ENCODE measurements around the gene CHCHD6. TPM values are rescaled to one million over a fixed set of nuclear protein-coding genes. Genes with fewer than 3 reads are reported as not detected.
A peak's percentile ranks its signal among the peaks of the same experiment; 100 is the strongest.

Gene CHCHD6
- total RNA-seq, 1 experiment from 2014 or later = 32.3 TPM

DNA sequence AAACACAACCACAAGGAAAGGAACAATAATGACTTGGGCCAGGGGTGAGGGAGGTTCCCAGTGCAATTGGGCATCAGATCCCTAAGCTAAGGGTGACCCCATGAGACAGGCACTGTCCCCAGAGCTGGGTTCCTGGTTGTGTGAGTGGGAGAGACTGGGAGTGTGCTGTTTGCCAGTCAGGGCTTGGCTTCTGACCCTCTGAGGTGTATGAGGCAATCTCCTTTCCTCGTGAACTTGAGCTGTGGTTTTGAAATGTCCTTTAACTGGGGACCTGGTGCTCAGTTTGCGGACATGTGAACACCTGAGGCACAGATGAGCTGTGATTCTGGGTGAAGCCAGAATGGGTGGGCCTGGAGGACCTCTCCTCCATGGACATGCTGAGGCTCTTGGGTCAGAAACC is 220.4 kb downstream of the CHCHD6 start:
- in situ Hi-C loops (cut with HindIII; ENCODE audit: low sequenced_read_pairs) = no loop called here
- no peak for DNase-seq (ENCODE audit: low spot score)

DNA sequence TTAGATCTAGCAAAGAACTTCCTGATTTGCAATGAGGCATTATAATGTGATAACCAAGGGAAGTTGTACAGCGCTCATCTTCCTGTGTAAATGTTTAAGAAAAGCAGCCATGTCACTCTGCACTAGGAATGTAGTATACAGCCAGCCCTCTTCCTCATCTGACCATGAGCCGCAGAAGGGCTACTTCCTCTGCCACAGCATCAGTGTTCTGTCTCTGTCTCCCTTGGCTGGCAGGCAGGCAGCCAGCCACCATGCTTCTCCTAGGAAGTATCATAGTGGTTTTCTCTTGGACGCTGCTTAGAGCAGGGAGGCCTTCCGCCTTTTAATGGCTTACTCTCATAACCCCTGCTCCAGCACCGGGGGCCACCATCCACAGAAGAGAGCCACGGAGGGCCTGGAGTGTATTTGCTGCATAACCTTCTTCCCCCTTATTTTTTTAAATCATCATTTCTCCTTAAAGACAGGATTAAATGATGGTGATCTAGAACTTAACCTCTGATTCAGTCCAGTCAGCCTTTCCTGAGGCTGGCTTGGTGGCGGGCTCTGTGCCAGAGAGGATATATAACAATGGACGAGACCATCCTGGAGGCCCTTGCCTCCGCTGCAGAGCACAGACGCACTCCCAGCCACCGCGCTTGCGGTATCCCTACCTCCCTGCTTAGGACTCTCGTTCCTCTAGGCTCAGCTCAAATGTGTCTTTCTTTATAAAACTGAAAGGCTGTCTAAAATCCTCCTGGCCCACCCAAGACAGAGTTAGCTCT is 221.6 kb downstream of the CHCHD6 start:
- DNase-seq (ENCODE audit: low spot score) = peak; percentile 75
- in situ Hi-C loops (cut with HindIII; ENCODE audit: low sequenced_read_pairs) = no loop called here

DNA sequence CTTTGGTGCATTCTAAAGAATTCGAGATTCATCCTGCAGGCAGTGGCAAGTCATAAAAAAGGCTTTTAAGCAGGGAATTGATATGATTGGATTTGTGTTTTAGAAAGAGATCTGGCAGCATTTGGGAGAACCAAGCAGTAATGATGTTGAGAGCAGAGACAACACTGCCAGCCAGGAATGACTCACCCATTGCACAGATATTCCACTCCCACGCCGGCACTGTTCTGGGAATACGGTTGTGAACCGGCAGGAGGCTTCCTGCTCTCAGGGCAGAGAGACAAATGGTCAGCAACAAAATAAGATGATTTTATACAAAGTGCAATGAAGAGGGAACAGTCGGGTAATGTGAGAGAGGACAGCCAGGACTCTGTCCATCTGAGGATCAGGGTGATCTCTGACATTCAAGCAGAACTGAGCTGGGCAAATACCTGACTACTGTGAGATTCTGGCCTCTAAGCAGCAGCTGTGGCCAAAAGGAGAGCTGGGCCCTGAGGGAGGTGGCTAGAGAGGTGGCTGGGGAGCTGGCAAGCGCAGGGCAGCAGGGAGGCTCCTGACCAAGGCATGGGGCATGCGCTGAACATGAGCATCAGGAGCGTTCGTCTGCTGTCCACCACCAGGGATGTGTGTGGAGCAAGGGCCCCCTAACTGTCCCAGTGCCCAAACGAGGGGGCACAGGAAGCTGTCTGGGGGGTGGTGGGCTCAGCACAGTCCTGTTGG is 222.8 kb downstream of the CHCHD6 start:
- in situ Hi-C loops (cut with HindIII; ENCODE audit: low sequenced_read_pairs) = no loop called here
- DNase-seq (ENCODE audit: low spot score) = peak; percentile 64

DNA sequence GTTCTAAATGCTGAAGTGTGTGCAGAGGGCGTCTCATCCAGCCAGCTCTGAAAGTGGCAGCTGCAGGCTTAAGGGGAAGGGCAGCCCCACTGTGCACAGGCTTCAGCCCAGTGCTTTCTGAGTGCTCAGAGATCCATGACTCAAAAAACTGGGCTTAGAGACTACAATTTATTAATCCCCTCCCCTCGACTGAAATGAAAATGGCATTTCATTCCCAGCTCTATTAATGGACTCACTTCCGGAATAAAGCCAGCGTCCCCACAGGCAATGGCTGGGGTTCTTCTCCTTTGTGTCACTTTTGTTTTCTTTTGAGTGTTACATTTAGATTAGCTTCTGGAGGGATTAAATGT is 223.3 kb downstream of the CHCHD6 start:
- in situ Hi-C loops (cut with HindIII; ENCODE audit: low sequenced_read_pairs) = no loop called here

DNA sequence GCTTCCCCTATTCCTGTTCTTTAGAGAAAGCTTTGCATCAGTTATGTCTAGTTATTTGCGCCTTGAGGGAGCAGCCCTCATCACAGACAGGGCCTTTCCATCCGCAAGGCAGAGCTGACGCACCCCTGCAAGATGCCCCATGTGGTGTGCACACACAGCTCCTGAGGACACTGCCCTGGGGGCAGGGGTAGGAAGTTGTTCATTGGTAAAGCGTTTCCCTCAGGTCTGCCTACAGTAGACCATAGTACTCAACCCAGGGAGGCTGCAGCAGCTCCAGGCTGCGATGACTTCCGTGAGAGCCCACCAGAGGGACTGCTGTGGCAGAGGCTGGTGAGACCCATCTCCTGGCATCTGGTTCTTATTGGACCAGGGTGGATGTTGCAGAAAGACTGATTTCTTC is 223.8 kb downstream of the CHCHD6 start:
- no peak for DNase-seq (ENCODE audit: low spot score)
- in situ Hi-C loops (cut with HindIII; ENCODE audit: low sequenced_read_pairs) = no loop called here

More for the DNA sequence above, 223.3 kb downstream of the CHCHD6 start:
- no peak for DNase-seq (ENCODE audit: low spot score)

DNA sequence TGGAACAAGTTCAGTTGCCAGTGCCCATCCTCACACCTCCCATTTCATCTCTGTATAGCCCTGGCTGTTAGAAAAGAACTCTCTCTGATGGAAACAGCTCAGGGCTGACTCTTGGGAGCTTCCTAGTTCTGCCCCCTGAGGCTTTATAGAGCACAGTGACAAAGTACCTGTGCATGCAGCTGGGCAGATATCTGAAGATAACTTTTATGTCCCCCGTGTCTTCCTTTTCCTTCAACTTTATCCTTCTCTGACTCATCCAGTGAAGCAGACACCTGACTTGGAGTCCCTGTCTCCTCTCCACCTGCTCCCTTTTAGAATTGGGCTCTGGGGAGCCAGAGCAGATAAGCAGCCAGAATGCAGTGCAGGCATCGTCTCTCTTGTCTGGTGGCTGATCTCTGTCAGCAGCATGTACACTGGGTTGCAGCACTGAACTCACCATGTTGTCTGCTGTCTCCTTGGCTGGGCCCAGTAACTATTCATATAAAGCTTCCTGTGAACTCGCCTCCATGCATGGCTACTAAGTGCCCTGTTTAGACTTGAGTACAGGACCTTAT is 225.0 kb downstream of the CHCHD6 start:
- in situ Hi-C loops (cut with HindIII; ENCODE audit: low sequenced_read_pairs) = no loop called here
- no peak for DNase-seq (ENCODE audit: low spot score)

DNA sequence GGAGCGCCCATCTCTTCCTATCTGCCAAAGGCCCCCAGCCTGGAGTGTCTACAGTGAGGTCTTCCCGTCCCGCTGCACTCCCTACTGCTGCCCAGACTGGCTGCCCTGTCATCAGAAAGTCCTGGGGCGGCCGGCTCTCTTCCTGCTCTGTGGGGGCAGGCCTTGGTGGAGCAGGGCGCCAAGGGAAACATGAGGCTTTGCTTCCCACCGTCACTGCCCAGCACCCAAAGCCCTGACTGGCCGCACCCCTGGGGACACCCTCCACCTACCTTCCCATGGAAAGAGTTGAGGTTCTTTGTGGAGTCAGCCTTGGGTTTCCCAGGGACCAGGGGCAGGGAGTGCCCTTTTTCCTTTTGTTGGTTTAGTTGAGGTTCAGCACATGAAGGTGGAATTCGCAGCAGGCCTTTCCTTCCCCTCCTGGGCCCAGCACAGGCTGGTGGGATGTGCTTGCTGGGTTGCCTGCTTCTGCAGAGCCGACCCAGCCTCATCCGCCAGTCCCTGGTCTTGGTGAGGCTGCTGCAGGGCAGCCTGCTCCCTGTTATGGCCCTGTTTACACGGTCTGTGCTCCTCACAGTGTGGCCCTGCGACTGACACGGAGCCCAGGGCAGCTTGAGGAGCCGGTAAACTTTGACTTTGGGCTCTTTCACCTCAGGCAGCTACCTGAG is 227.0 kb downstream of the CHCHD6 start:
- in situ Hi-C loops (cut with HindIII; ENCODE audit: low sequenced_read_pairs) = no loop called here
- no peak for DNase-seq (ENCODE audit: low spot score)

DNA sequence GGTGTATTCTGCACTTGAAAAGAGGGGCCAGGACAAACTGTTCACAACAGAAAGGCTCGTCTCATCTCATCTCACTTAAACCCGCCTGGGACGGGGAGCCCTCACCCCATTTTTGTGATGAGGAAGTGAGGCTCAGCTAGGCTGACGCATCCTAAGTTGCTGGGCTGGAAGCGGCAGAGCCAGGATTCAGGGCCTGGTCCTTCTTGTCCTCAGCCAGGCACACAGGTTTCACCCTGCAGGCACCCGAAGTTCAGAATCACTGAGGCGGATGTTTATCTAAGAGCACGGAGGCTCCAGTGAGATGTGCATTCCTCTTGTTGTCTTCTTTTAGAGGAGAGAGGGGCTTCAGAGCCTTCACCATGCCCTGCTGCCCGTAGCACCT is 227.8 kb downstream of the CHCHD6 start:
- DNase-seq (ENCODE audit: low spot score) = no peak
- in situ Hi-C loops (cut with HindIII; ENCODE audit: low sequenced_read_pairs) = no loop called here

DNA sequence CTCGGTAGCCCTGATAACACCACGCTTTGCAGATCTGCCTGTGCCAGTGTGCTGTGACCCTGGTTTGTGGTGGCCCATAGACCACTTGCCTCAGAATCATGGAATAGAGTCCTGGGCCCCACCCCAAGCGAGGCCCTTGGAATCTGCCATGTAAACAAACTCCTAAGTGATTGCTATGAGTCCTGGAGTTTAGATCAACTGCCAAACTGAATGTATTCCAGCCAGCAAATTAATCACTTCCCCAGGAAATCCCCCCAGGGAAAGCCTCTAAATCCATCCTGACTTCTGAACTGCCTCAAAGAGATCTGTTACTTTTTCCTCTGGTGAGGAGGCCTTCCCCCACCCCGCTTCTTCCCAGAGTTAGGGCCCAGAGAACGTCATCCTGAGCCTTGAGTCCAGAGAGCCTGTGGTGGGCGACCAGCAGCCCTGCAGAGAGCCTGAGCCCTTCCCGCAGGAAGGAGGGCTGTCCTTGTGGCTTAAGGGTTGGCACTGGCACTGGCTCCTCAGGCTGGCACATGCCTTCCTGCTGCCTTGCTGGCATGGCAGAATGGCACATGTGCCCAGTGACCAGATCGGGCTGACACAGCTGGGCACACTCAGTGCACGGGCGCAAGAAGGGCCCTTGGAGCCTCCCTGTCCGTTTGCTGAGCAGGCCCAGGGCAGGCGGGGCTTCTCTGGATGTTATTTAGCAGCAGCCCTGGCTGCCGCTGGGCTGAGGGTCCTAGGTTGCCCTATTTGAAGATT is 228.3 kb downstream of the CHCHD6 start:
- in situ Hi-C loops (cut with HindIII; ENCODE audit: low sequenced_read_pairs) = no loop called here
- DNase-seq (ENCODE audit: low spot score) = no peak

DNA sequence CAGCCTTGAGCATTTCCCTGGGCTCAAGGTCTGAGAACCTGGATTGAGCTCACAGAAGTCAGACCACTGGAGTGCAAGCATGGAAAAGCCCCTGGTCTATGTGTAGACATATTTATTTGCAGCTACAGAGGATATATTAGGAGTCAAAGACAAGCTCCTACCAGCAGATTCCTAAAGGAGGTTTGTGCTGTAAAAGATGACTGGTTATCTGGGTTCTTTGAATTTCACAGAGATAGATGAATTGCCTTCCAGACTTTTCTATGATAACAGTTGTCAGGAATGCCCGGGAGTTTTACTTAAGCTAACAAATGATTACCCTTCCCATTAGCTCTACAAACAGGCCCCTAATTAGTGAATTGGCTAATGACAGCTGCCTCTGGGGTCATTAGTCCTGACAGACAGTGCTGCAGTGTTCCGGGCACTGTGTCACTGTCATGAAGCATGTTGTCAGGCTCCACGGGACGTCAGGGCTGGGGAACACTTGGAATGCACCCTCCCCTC is 230.0 kb downstream of the CHCHD6 start:
- in situ Hi-C loops (cut with HindIII; ENCODE audit: low sequenced_read_pairs) = no loop called here
- no peak for DNase-seq (ENCODE audit: low spot score)

DNA sequence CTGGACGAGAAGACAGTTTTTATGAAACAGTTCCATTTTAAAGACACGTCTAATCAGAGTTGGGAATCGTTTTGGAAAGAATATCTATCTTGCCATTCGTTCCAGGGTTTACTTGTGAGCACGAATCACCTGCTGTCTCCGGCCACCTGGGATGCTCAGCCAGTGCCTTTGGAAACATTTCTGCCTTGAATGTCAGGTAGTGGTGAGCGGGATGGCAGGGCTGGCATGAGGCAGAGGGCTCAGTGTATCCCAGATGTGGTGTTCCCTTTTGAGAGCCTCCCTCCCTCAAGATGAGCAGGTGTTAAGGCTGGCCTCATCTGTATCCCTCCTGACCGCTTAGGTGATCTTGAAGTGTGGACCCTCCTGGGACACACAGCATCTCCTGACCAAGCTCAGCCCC is 231.0 kb downstream of the CHCHD6 start:
- no peak for DNase-seq (ENCODE audit: low spot score)

DNA sequence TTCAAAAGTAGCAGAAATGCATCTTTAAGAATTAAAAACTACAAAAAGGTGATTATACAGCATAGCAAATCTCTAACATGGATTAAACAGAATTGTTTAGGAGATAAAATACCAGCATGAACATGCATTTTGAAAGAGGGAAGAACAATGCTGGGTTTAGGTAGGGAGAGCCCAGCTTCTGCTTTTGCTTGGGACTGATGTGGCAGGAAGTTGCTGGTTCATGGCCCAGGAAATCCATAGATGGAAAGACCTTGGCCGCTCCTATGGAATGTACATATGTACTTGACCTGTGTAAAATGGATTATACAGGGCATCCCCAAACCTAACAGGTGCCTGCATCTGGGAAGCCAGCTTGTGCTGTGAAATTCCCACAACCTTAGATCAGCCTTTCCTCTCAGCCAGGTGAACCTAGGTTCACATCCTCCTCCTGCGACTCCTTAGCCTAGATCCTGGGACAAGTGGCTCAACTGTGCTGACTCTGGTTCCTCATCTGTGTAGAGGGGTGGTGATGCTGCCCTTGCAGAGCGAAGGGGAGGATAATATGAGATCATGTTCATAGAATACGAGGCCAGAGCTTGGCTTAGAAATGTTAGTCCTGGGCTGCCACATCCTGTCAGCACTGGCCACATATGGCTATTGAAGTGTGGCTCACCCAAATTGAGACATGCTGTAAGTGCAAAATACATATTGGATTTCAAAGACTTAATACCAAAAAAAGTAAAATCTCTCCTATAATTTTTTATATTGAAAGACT is 231.9 kb downstream of the CHCHD6 start:
- in situ Hi-C loops (cut with HindIII; ENCODE audit: low sequenced_read_pairs) = no loop called here
- DNase-seq (ENCODE audit: low spot score) = no peak

More for the DNA sequence above, 231.0 kb downstream of the CHCHD6 start:
- in situ Hi-C loops (cut with HindIII; ENCODE audit: low sequenced_read_pairs) = no loop called here

DNA sequence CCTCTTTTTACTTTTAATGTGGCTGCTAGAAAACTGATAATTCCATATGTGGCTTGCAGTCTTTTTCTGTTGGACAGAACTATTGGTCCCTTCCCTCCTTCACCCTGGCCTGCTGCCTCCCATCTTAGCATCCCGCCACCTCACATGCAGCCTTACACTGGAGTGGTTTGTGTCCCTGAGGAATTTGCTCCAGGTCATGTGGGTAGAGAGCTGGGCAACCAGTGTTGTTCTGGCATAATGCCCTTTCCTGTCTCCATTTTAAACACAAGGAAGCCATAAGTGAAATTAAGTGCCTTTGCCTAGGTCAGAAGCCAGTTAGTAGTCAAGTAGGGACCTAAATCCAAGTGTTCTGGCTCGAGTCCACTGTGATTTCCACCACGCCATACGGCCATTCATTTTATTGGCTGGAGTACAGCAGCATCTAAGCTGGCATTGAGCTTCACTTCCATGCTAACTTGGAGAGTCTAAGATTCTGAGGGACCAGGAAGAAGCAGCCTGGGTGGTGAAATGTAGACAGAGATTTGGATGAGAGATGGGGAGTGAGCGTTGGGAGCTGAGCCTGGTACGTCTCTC is 232.9 kb downstream of the CHCHD6 start:
- in situ Hi-C loops (cut with HindIII; ENCODE audit: low sequenced_read_pairs) = no loop called here
- peak; percentile 63 for DNase-seq (ENCODE audit: low spot score)

DNA sequence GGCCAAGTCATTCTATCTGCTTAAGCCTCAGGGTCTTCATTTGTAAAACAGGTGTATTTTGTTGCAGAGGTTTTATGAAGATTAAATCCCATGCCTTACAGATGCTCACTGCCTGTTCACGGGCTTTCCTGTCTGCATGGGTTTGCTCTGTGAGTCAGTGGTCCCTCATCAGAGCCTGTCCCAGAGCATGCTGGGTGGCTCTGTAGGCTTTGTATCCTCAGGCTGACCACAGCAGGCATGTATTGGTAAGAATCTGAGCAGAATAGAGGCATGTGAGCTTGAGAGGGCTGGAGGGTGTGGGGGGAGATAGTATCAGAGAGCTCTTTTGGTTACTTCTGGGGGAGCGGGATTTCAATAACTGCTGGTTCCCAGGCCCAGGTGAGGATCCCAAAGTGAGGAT is 233.5 kb downstream of the CHCHD6 start:
- DNase-seq (ENCODE audit: low spot score) = no peak
- in situ Hi-C loops (cut with HindIII; ENCODE audit: low sequenced_read_pairs) = no loop called here

DNA sequence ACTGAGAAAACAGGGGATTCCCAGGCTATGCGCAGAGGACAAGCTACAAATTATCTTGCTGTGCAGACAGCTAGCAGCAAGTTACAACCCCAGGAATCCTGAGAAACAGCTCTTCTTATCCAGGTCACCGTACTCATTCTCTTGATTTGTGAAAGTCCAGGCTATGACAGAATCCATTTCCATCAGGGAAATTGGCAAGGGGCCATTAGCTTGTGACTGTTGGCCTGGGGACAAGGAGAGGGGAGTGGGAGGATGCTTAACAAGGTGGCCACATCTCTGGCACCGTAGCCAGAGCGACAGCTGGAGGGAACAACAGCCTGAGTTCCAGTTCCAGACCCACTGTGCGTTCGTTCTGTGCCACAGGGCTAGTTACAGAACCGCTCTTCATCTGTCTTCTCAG is 233.9 kb downstream of the CHCHD6 start:
- in situ Hi-C loops (cut with HindIII; ENCODE audit: low sequenced_read_pairs) = no loop called here
- peak; percentile 50 for DNase-seq (ENCODE audit: low spot score)

DNA sequence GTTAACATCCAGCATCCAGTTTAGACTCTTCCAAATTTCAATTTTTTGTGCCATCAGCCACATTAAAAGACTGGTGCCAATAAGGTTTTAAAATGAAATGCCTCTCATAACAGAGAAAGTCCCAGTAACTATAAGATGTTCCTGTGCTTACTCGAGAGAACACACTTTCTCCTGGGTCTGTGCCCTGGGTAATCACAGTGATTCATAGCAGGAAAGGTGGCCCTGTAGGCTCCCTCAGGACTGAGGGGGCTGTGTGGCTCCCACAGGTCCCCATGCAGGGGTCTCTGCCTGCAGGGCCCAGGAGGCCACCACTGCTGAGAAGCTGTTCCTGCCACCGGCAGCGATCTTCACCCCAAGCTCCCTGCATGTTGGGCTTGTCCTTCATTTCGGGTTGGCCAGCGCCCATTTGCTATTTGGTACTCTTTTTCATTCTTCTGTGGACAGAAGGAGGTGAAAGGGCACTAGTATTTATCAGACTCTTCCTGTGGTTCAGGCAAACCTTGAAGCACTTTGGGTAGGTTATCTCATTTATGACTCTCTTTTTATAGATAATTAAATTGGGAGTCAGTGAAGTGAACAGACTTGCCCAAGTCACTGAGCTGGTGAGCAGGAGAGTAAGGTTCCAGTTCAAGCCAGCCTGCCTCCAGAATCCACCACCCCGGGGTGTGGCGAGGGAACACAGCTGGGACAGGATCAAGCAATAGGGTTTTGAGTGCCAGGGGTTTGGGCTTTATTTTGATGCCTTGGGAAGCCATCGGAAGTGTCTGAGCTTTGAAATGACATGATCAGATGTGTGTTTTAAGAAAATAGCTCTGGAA is 234.7 kb downstream of the CHCHD6 start:
- in situ Hi-C loops (cut with HindIII; ENCODE audit: low sequenced_read_pairs) = no loop called here
- DNase-seq (ENCODE audit: low spot score) = no peak

DNA sequence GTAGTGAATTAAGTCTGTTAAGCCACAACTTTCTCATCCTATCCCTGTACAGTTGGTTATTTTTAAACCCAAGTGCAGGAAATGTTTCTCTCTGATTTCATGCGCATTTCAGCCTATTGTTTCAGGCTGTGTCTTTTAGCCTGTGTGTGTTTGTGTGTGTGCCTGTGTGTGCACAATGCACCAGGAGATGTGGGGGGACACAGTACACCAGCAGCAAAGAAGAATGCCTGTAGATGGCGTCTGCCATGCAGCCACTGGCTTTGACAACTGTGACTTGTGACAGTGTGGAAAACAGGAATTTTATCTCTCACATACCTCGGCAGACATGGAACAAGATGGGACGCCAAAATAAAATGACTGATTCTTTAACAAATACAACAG is 235.3 kb downstream of the CHCHD6 start:
- no peak for DNase-seq (ENCODE audit: low spot score)
- in situ Hi-C loops (cut with HindIII; ENCODE audit: low sequenced_read_pairs) = no loop called here

DNA sequence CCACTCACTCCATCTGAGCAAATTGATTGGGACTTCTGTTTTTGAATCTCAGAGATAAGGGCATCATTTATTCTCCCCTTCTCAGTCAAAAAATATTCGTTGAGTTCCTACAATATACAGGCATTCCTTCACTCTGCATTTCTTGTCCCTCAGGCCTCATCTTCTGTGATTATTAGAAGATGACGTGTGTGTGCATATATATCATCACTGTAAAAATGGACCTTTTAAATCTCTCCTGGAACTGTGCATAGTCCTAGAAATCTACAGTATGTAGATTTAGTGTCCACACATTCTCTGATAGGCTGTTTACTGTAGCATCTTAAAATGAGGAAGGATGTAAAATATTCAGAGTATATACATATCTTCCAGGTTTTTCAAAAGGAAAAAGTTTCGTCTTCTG is 235.7 kb downstream of the CHCHD6 start:
- no peak for DNase-seq (ENCODE audit: low spot score)

More for the DNA sequence above, 235.7 kb downstream of the CHCHD6 start:
- in situ Hi-C loops (cut with HindIII; ENCODE audit: low sequenced_read_pairs) = no loop called here
